Activated CD4-positive, alpha-beta T cell treated with anti-CD3 and anti-CD28 coated beads for 1 hour (primary cell): ENCODE results near the gene SMG6.

ENCODE experiments used
- DNase-seq: peaks from one replicate; pipeline ENCODE4 v3.0.0-alpha.2; 2020

The SMG6 gene

GRCh38 chr17:2040942-2041560, 262.5 kb downstream of the SMG6 start:
- no peak for DNase-seq

- no peak for DNase-seq
Measured at GRCh38 chr17:2040219-2040827, 263.3 kb downstream of the SMG6 start.

GRCh38 chr17:2037155-2037554, 266.4 kb downstream of the SMG6 start:
- no peak for DNase-seq

- DNase-seq, result no peak
Measured at GRCh38 chr17:2035541-2036488, 267.8 kb downstream of the SMG6 start.

- DNase-seq, result no peak
Measured at GRCh38 chr17:2034806-2035540, 268.6 kb downstream of the SMG6 start.

DNA sequence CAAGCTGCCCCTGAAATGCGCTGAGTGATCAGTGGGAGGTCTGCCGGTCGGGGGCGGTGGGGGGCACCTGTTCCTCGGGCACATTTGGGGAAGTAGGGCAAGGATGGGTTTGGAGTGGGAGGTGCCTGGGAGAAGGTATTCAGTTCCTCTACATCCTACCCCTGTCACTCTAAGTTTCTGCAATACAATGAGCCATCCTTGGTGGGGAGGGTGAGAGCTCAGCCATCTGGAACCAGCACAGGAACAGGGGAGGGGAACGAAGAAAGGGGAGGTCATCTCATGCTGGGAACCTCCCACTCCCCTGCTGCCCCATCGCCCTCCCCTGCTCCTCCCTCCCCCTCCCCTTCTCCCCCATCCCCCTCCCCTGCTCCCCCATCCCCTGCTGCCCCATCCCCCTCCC, 269.4 kb downstream of the SMG6 start:
- DNase-seq, result no peak

GRCh38 chr17:2033153-2033552, 270.4 kb downstream of the SMG6 start:
- no peak for DNase-seq

DNA sequence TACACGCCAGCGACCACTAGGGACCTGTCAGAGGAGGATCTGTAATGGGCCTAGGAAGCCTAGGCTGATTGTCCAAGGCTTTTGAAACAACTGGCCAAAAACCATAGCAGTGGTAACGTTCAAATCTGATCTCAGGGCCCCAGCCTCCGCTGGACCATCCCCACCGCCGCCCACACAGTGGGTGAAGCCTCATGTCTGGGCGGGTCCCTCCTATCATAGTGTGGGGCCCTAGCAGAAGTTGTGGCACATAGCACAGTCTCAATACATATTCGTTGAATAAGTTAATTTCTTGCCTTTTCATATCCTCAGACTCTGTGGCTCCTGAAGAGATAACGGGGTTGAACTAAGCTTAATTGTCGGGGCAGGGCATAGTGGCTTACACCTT, 272.8 kb downstream of the SMG6 start:
- DNase-seq, result no peak

- DNase-seq, result peak; percentile 80
Measured at GRCh38 chr17:2029911-2030778, 273.4 kb downstream of the SMG6 start, which contains the start of gene DPH1. DPH1 (plus strand) TSS chr17:2030153; CDS start chr17:2030170, 17 bp downstream.

DNA sequence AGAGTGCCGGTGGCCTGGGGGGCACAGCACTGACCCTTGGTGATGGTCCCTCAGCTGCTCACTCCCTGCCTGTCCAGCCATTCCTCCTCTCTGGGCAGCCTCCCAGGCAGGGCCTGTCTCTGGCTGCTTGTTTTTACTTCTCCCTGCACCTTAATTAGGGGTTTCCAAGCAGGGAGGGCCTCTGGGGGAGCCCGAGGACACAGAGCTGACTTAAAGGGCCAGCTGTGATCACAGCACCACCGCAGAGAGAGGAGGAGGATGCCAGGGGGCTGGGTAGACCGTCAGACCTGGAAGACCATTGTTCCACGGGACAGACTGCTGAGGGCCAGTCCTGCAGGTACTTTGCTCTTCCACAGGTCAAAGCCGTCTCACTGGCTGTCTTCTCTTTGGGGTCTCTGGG, 274.8 kb downstream of the SMG6 start:
- DNase-seq, result no peak

GRCh38 chr17:2028234-2028614, 275.4 kb downstream of the SMG6 start:
- DNase-seq, result no peak

- no peak for DNase-seq
Measured at GRCh38 chr17:2027528-2028233, 275.9 kb downstream of the SMG6 start.

DNA sequence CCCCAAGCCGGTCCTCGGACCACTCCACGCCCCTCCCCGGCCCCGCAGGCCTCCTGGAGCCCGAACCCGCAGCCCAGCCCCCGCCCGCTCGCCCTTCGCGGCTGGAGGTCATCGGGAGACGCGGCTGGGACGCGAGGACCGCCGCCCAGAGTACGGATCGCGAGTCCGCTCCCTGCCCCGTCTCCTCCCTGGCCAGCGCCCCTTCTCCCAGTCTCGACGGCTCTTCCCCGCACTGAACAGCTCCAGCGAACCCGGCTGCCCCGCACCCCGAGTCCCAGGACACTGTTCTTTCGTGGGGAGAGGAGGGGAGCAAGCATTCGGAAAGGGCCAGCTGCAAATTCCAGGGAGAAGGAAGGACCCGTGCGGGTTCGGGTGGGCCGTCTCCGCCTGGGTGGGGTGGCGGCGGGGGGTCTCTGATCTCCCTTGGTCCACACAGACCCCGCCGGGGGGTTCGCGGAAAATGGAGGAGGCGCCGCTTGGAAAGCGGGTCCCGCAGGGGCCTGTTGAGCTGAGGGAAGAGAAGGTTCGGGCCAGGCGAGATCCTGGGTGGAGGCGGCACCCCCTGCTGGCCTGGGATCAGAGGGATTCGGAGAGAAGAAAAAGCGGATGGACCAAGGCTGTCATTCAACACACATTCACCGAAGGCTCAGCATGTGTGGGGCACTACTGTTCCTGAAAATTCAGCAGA, 277.8 kb downstream of the SMG6 start:
- no peak for DNase-seq

DNA sequence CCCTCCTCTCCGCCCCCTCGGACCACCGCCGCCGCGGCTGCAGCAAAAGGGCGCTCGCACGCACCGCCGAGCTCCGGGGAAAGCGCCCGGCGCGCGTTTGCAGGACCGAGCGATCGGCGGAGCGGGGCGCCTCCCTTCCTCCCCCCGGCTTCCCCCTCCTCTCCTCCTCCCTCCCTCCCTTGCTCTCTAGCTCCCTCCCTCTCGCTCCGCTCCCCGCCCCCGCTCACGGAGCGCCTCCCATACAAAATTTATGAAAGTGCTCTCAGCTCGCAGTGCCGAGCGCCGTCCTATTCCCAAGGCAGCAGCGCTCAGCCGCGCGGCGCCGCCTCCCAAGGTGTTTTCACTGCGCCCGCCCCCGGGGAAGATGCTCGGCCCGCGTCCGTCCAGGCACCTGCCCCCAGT, 278.4 kb downstream of the SMG6 start, which contains the start of gene RTN4RL1:
Gene RTN4RL1 (minus strand): TSS at position 115 of the 402 bp plus-strand sequence. CDS start 469 bp downstream, outside the sequence.
- peak; percentile 61 for DNase-seq

GRCh38 chr17:2024572-2025219, 278.9 kb downstream of the SMG6 start:
- DNase-seq, result no peak

DNA sequence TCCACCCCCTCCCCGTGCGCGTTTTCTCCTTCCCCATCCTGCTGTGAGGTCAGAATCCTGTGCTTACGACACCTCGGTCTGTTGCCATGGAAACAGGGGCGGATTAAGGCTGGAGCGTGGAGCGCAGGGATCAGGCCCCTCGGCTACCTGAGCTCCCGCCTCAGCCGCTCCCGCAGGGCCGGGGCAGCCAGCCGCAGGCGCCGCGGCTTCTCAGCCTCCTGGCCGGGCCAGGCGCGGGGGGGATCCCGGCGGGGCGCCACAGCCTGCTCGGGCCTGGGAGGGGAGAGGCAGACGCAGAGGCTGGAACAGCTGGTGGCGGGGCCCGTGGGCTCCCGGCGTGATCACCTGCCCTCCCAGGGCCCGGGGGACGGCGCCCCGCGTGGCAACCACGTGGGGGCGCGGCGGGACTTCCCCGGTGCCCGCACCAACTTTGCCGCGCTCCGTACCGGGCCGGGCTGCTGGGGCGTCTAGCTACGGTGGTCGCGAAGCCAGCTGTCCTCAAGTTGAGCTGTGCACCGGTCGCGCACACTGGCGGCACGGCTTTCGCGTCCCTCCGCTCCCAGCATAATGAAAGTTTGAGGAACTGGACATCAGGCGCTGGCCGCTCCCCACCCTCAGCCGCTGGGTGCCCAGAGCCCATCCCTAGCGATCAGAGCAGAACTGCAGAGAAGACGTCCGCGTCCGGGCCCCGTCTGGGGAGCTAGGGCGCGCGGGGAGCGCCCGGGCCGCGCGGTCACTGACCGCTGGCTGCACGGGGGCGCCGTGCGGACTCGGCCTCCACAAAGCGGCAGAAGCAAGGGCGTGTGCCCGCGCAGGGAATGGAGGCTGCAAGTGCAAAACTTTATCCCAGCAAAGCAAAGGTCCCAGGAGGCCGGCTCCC, 279.7 kb downstream of the SMG6 start:
- DNase-seq, result no peak

DNA sequence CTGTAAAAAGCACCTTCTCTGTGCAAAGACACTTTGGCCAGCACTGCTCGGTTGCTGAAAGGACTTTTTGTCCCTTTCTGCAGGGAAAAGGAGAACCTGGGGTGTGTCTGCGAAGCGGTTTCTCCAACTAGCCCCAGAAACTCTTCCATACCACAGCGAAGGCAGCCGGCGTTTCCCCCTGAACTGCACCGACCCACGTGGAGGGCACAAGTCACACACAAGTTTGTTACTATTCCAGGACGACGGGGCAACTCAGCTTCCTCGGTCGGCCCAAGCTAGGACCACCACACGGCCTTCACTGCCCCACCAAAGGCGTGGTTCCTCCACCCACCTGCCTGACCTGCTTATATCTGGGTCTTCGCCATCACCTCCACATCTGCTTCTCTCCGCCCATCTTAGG, 280.3 kb downstream of the SMG6 start:
- DNase-seq, result no peak

GRCh38 chr17:2022647-2023240, 280.8 kb downstream of the SMG6 start:
- no peak for DNase-seq

DNA sequence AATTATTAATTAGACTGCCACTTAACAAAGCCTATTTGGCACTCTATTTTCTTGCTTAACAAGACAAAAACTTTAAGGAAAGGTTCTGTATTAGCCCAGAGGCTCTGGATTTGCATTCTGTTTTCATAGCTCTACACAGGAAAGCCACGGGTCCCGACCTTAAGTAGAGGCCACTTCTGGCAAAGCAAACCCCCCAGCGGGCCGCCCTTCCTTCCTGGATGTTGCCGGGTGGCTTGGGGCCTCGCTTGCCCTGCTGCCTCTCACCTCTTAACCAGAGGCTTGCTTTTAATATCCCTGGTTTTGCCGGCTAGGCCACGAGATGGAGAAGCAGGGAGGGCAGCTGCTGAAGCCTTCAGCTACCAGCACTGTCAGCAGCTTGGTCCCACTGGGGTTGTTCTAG, 282.9 kb downstream of the SMG6 start:
- DNase-seq, result no peak
